HEK293 (cell line): ENCODE results near the gene EHMT1.

ENCODE experiments used
- CTCF ChIA-PET: fragments of 350-600 bp; formaldehyde crosslinking; extraction: SDS; loops from one replicate; lab custom pipeline; 2021; ENCODE audit warnings: antibody characterized with exemption; lab: Yijun Ruan, JAX
- POLR2A ChIA-PET: fragments of 300-600 bp; formaldehyde crosslinking; extraction: SDS; loops from one replicate; lab custom pipeline; 2020; ENCODE audit warnings: antibody characterized with exemption, inconsistent platforms; lab: Yijun Ruan, JAX
- H3K27ac ChIP-seq: fragments of 200-500 bp; sonication (Bioruptor generic); 2 replicates; pipeline ENCODE4 v1.5.1; 2014; ENCODE audit warnings: low read depth, low read length, control low read depth, inconsistent platforms; ENCODE audit errors: extremely low read depth
- H3K36me3 ChIP-seq, 2 experiments: fragments of 200-500 bp in 1 of 2; sonication (Bioruptor generic) in 1 of 2; 1 replicate in 1 of 2; 2 replicates in 1 of 2; pipeline ENCODE4 v1.5.1; 2014 to 2017; ENCODE audit warnings: inconsistent platforms in 2 of 2, low read length in 2 of 2; ENCODE audit not compliant: control insufficient read depth in 2 of 2, insufficient read depth in 1 of 2
- H3K4me1 ChIP-seq: fragments of 200-500 bp; sonication (Bioruptor generic); 2 replicates; pipeline ENCODE4 v1.5.1; 2014; ENCODE audit warnings: mild to moderate bottlenecking, low read length, inconsistent platforms; ENCODE audit not compliant: control insufficient read depth, insufficient read depth
- H3K4me3 ChIP-seq: 2 replicates; pipeline ENCODE4 v1.5.1; 2011; ENCODE audit warnings: low read depth, mild to moderate bottlenecking, control low read depth, low read length, moderate library complexity
- H3K9me3 ChIP-seq: fragments of 200-500 bp; sonication (Bioruptor generic); 2 replicates; pipeline ENCODE4 v1.5.1; 2014; ENCODE audit warnings: low read depth, low read length, inconsistent platforms; ENCODE audit not compliant: control insufficient read depth, insufficient read depth
- BCL11A ChIP-seq: fragments of 450-650 bp; formaldehyde crosslinking; IDR thresholded peaks from 2 replicates; pipeline ENCODE4 v1.5.1; 2016; ENCODE audit warnings: low read depth, missing biosample characterization, missing genetic modification characterization
- EGR2 ChIP-seq: fragments of 450-650 bp; formaldehyde crosslinking; IDR thresholded peaks from 2 replicates; pipeline ENCODE4 v1.5.1; 2016; ENCODE audit warnings: low read depth, missing biosample characterization, missing genetic modification characterization
- GFI1B ChIP-seq: fragments of 450-650 bp; formaldehyde crosslinking; IDR thresholded peaks from 2 replicates; pipeline ENCODE4 v1.5.1; 2016; ENCODE audit warnings: missing biosample characterization, missing genetic modification characterization
- KLF17 ChIP-seq: fragments of 450-650 bp; formaldehyde crosslinking; IDR thresholded peaks from 2 replicates; pipeline ENCODE4 v1.5.1; 2016; ENCODE audit warnings: missing biosample characterization, missing genetic modification characterization
- PRDM4 ChIP-seq: fragments of 450-650 bp; formaldehyde crosslinking; IDR thresholded peaks from 2 replicates; pipeline ENCODE4 v1.5.1; 2017; ENCODE audit warnings: missing biosample characterization, missing genetic modification characterization
- SETDB1 ChIP-seq: IDR thresholded peaks from one replicate; pipeline ENCODE4 v1.6.1; 2017; ENCODE audit warnings: mild to moderate bottlenecking, low read length, moderate library complexity, mixed read lengths; ENCODE audit not compliant: insufficient read length
- SP2 ChIP-seq: fragments of 450-650 bp; formaldehyde crosslinking; IDR thresholded peaks from 2 replicates; pipeline ENCODE4 v1.5.1; 2016; ENCODE audit warnings: missing biosample characterization, missing genetic modification characterization
- WT1 ChIP-seq: fragments of 450-650 bp; formaldehyde crosslinking; IDR thresholded peaks from 2 replicates; pipeline ENCODE4 v1.5.1; 2016; ENCODE audit warnings: missing biosample characterization, missing genetic modification characterization
- ZBTB20 ChIP-seq: fragments of 450-650 bp; formaldehyde crosslinking; IDR thresholded peaks from 2 replicates; pipeline ENCODE4 v1.5.1; 2016; ENCODE audit warnings: missing biosample characterization, missing genetic modification characterization
- ZBTB26 ChIP-seq: fragments of 450-650 bp; formaldehyde crosslinking; optimal IDR thresholded peaks from 2 replicates; pipeline ENCODE3; 2016; ENCODE audit warnings: missing biosample characterization, mild to moderate bottlenecking, missing genetic modification characterization
- ZBTB7A ChIP-seq: fragments of 450-650 bp; formaldehyde crosslinking; IDR thresholded peaks from 2 replicates; pipeline ENCODE4 v1.5.1; 2016; ENCODE audit warnings: low read depth, missing biosample characterization, missing genetic modification characterization
- ZFHX2 ChIP-seq: fragments of 450-650 bp; formaldehyde crosslinking; conservative IDR thresholded peaks from 2 replicates; pipeline ENCODE4 v1.5.1; 2016; ENCODE audit warnings: missing biosample characterization, missing genetic modification characterization
- ZNF10 ChIP-seq: fragments of 450-650 bp; formaldehyde crosslinking; IDR thresholded peaks from 2 replicates; pipeline ENCODE4 v1.5.1; 2017; ENCODE audit warnings: missing biosample characterization, missing genetic modification characterization
- ZNF140 ChIP-seq: fragments of 450-650 bp; formaldehyde crosslinking; IDR thresholded peaks from 2 replicates; pipeline ENCODE4 v1.5.1; 2016; ENCODE audit warnings: missing biosample characterization, missing genetic modification characterization
- ZNF2 ChIP-seq: fragments of 450-650 bp; formaldehyde crosslinking; IDR thresholded peaks from 2 replicates; pipeline ENCODE4 v1.5.1; 2016; ENCODE audit warnings: missing biosample characterization, missing genetic modification characterization
- ZNF214 ChIP-seq: fragments of 450-650 bp; formaldehyde crosslinking; IDR thresholded peaks from 2 replicates; pipeline ENCODE4 v1.5.1; 2017; ENCODE audit warnings: missing biosample characterization, mild to moderate bottlenecking, missing genetic modification characterization, borderline replicate concordance
- ZNF510 ChIP-seq: fragments of 450-650 bp; formaldehyde crosslinking; IDR thresholded peaks from 2 replicates; pipeline ENCODE4 v1.5.1; 2018; ENCODE audit warnings: mild to moderate bottlenecking, missing genetic modification characterization, missing biosample characterization; ENCODE audit not compliant: insufficient replicate concordance
- ZNF571 ChIP-seq: fragments of 450-650 bp; formaldehyde crosslinking; IDR thresholded peaks from 2 replicates; pipeline ENCODE4 v1.5.0; 2017; ENCODE audit warnings: missing biosample characterization, missing genetic modification characterization
- ZNF623 ChIP-seq: fragments of 450-650 bp; formaldehyde crosslinking; IDR thresholded peaks from 2 replicates; pipeline ENCODE4 v1.5.1; 2016; ENCODE audit warnings: missing biosample characterization, missing genetic modification characterization
- ZNF664 ChIP-seq: fragments of 450-650 bp; formaldehyde crosslinking; IDR thresholded peaks from 2 replicates; pipeline ENCODE4 v1.5.1; 2016; ENCODE audit warnings: missing biosample characterization, missing genetic modification characterization
- ZNF677 ChIP-seq: fragments of 450-650 bp; IDR thresholded peaks from 2 replicates; pipeline ENCODE4 v1.5.0; 2018; ENCODE audit warnings: missing biosample characterization, mild to moderate bottlenecking, missing genetic modification characterization, moderate library complexity
- ZNF837 ChIP-seq: fragments of 450-650 bp; formaldehyde crosslinking; IDR thresholded peaks from 2 replicates; pipeline ENCODE4 v1.5.1; 2016; ENCODE audit warnings: missing biosample characterization, missing genetic modification characterization
- ZNF843 ChIP-seq: fragments of 450-650 bp; formaldehyde crosslinking; IDR thresholded peaks from 2 replicates; pipeline ENCODE4 v1.5.1; 2016; ENCODE audit warnings: missing biosample characterization, missing genetic modification characterization

Gene EHMT1

GRCh38 chr9:137832191-137832700 is 213.4 kb downstream of the EHMT1 start:
- CTCF ChIA-PET: interaction anchor here (0.6 kb wide), 1 partner anchor 250 kb away, joined by 5 read pairs; no protein-coding TSS in a partner anchor

GRCh38 chr9:137832830-137833590 is 214.2 kb downstream of the EHMT1 start:
- no peak overlapping the region for H3K27ac ChIP-seq
- H3K4me3 ChIP-seq: no peak overlapping the region
- no peaks in the 10 kb centered on the region for H3K4me1 ChIP-seq
- ChIA-PET POLR2A (no interaction called here), CTCF (interaction anchor here (0.6 kb wide), 1 partner anchor 251 kb away, joined by 5 read pairs; no protein-coding TSS in a partner anchor)
- TF ChIP-seq ZNF571 (tag by site-specific recombination): no peak
- peak; percentile 55 for TF ChIP-seq ZFHX2 (tag by site-specific recombination)
- TF ChIP-seq ZBTB20 (tag by site-specific recombination): no peak
- TF ChIP-seq ZNF664 (tag by site-specific recombination): no peak
- TF ChIP-seq EGR2 (tag by site-specific recombination): peak; percentile 76
- peaks cover 0 to 61% of the 10 kb centered on the region in 2 experiments; a peak in 1 of 3 replicates for H3K36me3 ChIP-seq
- no peaks in the 10 kb centered on the region for H3K9me3 ChIP-seq

More at GRCh38 chr9:137832191-137832700, 213.4 kb downstream of the EHMT1 start:
- Histone ChIP-seq H3K27ac (no peak overlapping the region), H3K4me3 (no peak overlapping the region), H3K36me3 (peaks cover 0 to 60% of the 10 kb centered on the region in 2 experiments; a peak in 1 of 3 replicates), H3K4me1 (no peaks in the 10 kb centered on the region), H3K9me3 (no peaks in the 10 kb centered on the region)
- TF ChIP-seq SP2: peak; percentile 37
- TF ChIP-seq PRDM4 (tag by site-specific recombination): no peak
- POLR2A ChIA-PET: no interaction called here

- ChIA-PET POLR2A (no interaction called here), CTCF (no interaction called here)
- no peak overlapping the region for H3K4me3 ChIP-seq
- H3K9me3 ChIP-seq: no peaks in the 10 kb centered on the region
- H3K4me1 ChIP-seq: no peaks in the 10 kb centered on the region
- peaks cover 0 to 61% of the 10 kb centered on the region in 2 experiments; a peak in 1 of 3 replicates for H3K36me3 ChIP-seq
- no peak overlapping the region for H3K27ac ChIP-seq
- no peak for TF ChIP-seq SETDB1
- TF ChIP-seq ZNF510: no peak
- no peak for TF ChIP-seq GFI1B
- TF ChIP-seq ZNF2 (tag by site-specific recombination): no peak
- no peak for TF ChIP-seq BCL11A (tag by site-specific recombination)
- TF ChIP-seq ZBTB7A (tag by site-specific recombination): no peak
- no peak for TF ChIP-seq KLF17 (tag by site-specific recombination)
- no peak for TF ChIP-seq ZNF843
- no peak for TF ChIP-seq ZBTB26 (tag by site-specific recombination)
- no peak for TF ChIP-seq ZNF10 (tag by site-specific recombination)
- TF ChIP-seq ZNF623: no peak
- TF ChIP-seq WT1 (tag by site-specific recombination): no peak
- no peak for TF ChIP-seq ZNF214 (tag by site-specific recombination)
- no peak for TF ChIP-seq ZFHX2 (tag by site-specific recombination)
- TF ChIP-seq ZNF677 (tag by site-specific recombination): no peak
- TF ChIP-seq ZNF837 (tag by site-specific recombination): no peak
- no peak for TF ChIP-seq ZNF140
- TF ChIP-seq, all 188 proteins: peak for 0
Observed at GRCh38 chr9:137833721-137834613, 215.2 kb downstream of the EHMT1 start.
